K562 (cell line): ENCODE data around the gene ABHD5. TPM values are rescaled to one million over a fixed set of nuclear protein-coding genes. Genes with fewer than 3 reads are reported as not detected.

Source experiments
- ATF2 ChIP-seq: sonication (generic); formaldehyde crosslinking; IDR thresholded peaks from 2 replicates; pipeline ENCODE4 v1.8.1; 2022; ENCODE audit warnings: missing genetic modification reagents
- KLF1 ChIP-seq: fragments of 450-650 bp; IDR thresholded peaks from 2 replicates; pipeline ENCODE4 v1.6.1; 2016; ENCODE audit warnings: missing genetic modification characterization, missing compliant biosample characterization
- MIER1 ChIP-seq: fragments of 450-650 bp; IDR thresholded peaks from 2 replicates; pipeline ENCODE4 v1.6.1; 2016; ENCODE audit warnings: antibody characterized with exemption, mild to moderate bottlenecking, low read depth
- RBM39 ChIP-seq: fragments of 200-400 bp; formaldehyde crosslinking; optimal IDR thresholded peaks from 2 replicates; pipeline ENCODE3; 2018; ENCODE audit warnings: low read depth, low read length
- SPI1 ChIP-seq: IDR thresholded peaks from 2 replicates; pipeline ENCODE4 v1.6.1; 2011; ENCODE audit warnings: low read depth, low read length, control low read depth, borderline replicate concordance
- THAP12 ChIP-seq: fragments of 250-450 bp; sonication (Bioruptor Pico); IDR thresholded peaks from 2 replicates; pipeline ENCODE4 v1.9.0; 2021; ENCODE audit warnings: mild to moderate bottlenecking, inconsistent platforms
- ZC3H8 ChIP-seq: fragments of 450-650 bp; IDR thresholded peaks from 2 replicates; pipeline ENCODE4 v1.6.1; 2017
- polyA plus RNA-seq, 8 experiments: library from polyadenylated mRNA; depleted of rRNA in 4 of 8; stranded (reverse) in 5 of 8; unstranded in 3 of 8; fragments of >200 nt; fragmentation: Nextera tagmentation in 2 of 8; fragmentation: Illumina TruSeq in 1 of 8; extraction: Ambion mirVana in 2 of 8; extraction: Trizol in 1 of 8; gene quantifications; 2 replicates each; pipeline versions ENCODE4 v1.2.1 to v1.2.3, GENCODE V29; 2011 to 2014; ENCODE audit warnings: inconsistent platforms in 1 of 8, missing spikeins in 1 of 8
- total RNA-seq, 7 experiments: library from RNA; depleted of rRNA in 6 of 7; stranded (reverse); fragments of >200 nt in 6 of 7; fragmentation: Illumina TruSeq in 2 of 7; extraction: Trizol in 2 of 7; gene quantifications; 2 replicates each; pipeline versions ENCODE4 v1.2.1 to v1.2.3, GENCODE V29; 2011 to 2021; ENCODE audit warnings: low replicate concordance in 1 of 7
- TF ChIP-seq, protein P1 (sequence below): fragments of 250-450 bp; sonication (Bioruptor Pico); IDR thresholded peaks from 2 replicates; pipeline ENCODE4 v1.8.0; 2022; ENCODE audit warnings: inconsistent platforms, mild to moderate bottlenecking, moderate library complexity, borderline replicate concordance

The ABHD5 gene
- total and polyA plus RNA-seq, 9 of the 15 experiments (the other 6 are each of a cell fraction or from before 2014, with no cell fraction given) = 27.8 to 61.7 (median 39.9) TPM

- TF ChIP-seq, protein P1, sequence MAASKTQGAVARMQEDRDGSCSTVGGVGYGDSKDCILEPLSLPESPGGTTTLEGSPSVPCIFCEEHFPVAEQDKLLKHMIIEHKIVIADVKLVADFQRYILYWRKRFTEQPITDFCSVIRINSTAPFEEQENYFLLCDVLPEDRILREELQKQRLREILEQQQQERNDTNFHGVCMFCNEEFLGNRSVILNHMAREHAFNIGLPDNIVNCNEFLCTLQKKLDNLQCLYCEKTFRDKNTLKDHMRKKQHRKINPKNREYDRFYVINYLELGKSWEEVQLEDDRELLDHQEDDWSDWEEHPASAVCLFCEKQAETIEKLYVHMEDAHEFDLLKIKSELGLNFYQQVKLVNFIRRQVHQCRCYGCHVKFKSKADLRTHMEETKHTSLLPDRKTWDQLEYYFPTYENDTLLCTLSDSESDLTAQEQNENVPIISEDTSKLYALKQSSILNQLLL (CRISPR knock-in tag) = no peak
- no peak for TF ChIP-seq SPI1
- TF ChIP-seq THAP12 (CRISPR knock-in tag) = no peak
- no peak for TF ChIP-seq MIER1
- TF ChIP-seq RBM39 = no peak
- no peak for TF ChIP-seq ZC3H8
- TF ChIP-seq ATF2 = no peak
- TF ChIP-seq KLF1 (tag) = no peak
- TF ChIP-seq, all 486 proteins: peak for 0
Observed at GRCh38 chr3:43764471-43764870, 73.7 kb downstream of the ABHD5 start (continued).
